Measurements from ENCODE around the gene NTRK2.

NTRK2 gene

GRCh38 chr9:84785792-84786547 is 116.4 kb downstream of the NTRK2 start:
- TF ChIP-seq POLR2A (IDR thresholded peaks at IDR 0.05; ENCODE audit: low read depth, low read length), result no peak
- TF ChIP-seq POLR2AphosphoS5 (IDR thresholded peaks at IDR 0.05; ENCODE audit: low read depth, low read length), result no peak
- no peak for TF ChIP-seq TAF1 (IDR thresholded peaks at IDR 0.05; ENCODE audit: borderline replicate concordance, low read depth, low read length)
- DNase-seq (ENCODE audit: insufficient read length) (no peak), FAIRE-seq (no peak)

DNA sequence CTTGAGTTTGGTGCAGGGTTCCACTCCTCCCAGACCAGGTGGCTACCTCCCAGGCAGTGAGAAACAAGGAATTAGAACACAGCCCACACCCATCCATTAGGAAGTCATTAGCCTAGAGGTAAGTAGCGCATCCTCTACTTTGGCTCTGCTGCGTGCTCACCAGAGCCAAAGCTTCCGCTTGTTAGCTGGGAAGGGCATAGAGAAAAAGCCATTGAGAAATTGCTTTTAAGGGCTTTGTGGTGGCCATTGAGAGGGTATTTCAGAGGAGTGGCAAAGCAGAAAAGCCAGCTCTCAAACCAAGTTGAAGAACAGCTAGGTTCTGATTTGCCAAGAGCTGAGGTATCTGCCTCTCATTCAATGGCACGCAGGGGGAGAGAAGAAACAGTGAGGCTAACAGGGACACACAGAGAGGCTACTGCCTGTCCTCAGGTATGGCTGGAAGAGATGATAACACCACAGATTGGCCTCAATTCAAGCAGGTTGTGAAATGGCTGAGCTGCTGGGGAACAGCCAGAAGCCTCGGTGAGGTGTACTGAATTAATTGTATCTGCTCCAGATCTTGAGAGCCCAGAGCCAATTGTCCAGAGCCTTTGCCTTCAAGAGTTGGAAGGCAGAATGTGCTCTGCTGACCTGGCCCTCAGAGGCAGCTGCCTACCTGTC is 119.4 kb downstream of the NTRK2 start:
- TF ChIP-seq POLR2AphosphoS5 (IDR thresholded peaks at IDR 0.05; ENCODE audit: low read depth, low read length) (no peak), POLR2A (IDR thresholded peaks at IDR 0.05; ENCODE audit: low read depth, low read length) (no peak), TAF1 (IDR thresholded peaks at IDR 0.05; ENCODE audit: borderline replicate concordance, low read depth, low read length) (no peak)
- no peak for DNase-seq (ENCODE audit: insufficient read length)
- FAIRE-seq, result no peak

- TF ChIP-seq POLR2A (IDR thresholded peaks at IDR 0.05; ENCODE audit: low read depth, low read length) (no peak), POLR2AphosphoS5 (IDR thresholded peaks at IDR 0.05; ENCODE audit: low read depth, low read length) (no peak), TAF1 (IDR thresholded peaks at IDR 0.05; ENCODE audit: borderline replicate concordance, low read depth, low read length) (no peak)
- DNase-seq (ENCODE audit: insufficient read length) (no peak), FAIRE-seq (no peak)
Measured at GRCh38 chr9:84789463-84789830, 119.9 kb downstream of the NTRK2 start.

GRCh38 chr9:84791643-84792042 is 122.1 kb downstream of the NTRK2 start:
- no peak for TF ChIP-seq POLR2AphosphoS5 (IDR thresholded peaks at IDR 0.05; ENCODE audit: low read depth, low read length)
- TF ChIP-seq POLR2A (IDR thresholded peaks at IDR 0.05; ENCODE audit: low read depth, low read length), result no peak
- no peak for TF ChIP-seq TAF1 (IDR thresholded peaks at IDR 0.05; ENCODE audit: borderline replicate concordance, low read depth, low read length)
- FAIRE-seq, result no peak
- no peak for DNase-seq (ENCODE audit: insufficient read length)

DNA sequence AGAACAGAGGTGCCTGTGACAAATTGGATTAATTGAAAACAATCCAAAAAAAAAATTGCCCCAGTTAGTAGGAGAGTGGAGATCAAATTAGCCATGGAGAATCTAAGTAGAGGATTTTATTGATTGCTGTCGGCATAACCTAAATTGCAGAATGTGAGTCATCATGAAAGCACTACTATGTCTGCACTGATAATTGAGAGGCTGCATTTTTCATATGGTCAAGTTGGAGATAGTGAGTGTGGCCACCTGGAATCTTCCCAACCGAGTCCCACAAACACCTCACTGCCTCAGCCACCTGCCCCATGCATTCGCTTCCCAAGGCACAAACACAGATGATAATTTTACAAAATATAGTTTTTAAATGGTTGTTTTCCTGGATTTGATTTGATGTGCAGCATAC is 123.7 kb downstream of the NTRK2 start:
- no peak for DNase-seq (ENCODE audit: insufficient read length)
- TF ChIP-seq TAF1 (IDR thresholded peaks at IDR 0.05; ENCODE audit: borderline replicate concordance, low read depth, low read length) (no peak), POLR2A (IDR thresholded peaks at IDR 0.05; ENCODE audit: low read depth, low read length) (no peak), POLR2AphosphoS5 (IDR thresholded peaks at IDR 0.05; ENCODE audit: low read depth, low read length) (no peak)
- no peak for FAIRE-seq

DNA sequence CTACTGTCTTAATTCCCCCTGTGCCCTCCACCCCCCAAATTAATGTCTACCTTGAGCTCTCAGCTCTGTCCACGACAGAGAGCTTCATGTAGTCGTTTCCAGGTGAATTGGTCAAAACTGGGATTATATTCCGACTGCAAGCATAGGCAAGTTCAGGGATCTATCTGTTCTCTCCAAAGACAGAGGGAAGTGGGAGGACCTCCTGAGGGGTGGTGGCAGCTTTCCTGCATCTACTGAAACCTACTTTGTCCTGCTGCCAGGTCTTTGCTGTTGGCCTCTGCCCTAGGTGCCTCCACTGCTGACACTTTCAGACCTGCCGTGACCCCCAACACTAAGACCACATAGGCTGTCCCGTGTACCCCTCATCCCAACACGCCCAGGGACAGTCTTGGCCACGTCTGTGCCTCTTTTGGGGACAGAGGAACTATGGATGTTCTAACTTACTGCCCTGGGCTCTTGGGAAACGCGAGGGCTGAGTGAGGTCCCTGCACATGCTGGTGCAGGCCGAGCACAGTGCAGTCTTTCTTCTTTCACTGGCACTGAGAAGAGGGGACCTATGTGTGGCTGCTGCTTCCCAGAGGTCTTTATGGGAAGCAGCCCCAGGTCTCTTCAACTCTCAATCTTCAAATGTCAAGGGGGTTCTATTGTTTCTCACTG is 125.6 kb downstream of the NTRK2 start:
- FAIRE-seq (no peak), DNase-seq (ENCODE audit: insufficient read length) (no peak)
- TF ChIP-seq TAF1 (IDR thresholded peaks at IDR 0.05; ENCODE audit: borderline replicate concordance, low read depth, low read length) (no peak), POLR2A (IDR thresholded peaks at IDR 0.05; ENCODE audit: low read depth, low read length) (no peak), POLR2AphosphoS5 (IDR thresholded peaks at IDR 0.05; ENCODE audit: low read depth, low read length) (no peak)

GRCh38 chr9:84796404-84796803 is 126.9 kb downstream of the NTRK2 start:
- DNase-seq (ENCODE audit: insufficient read length), result no peak
- no peak for FAIRE-seq
- no peak for TF ChIP-seq POLR2AphosphoS5 (IDR thresholded peaks at IDR 0.05; ENCODE audit: low read depth, low read length)
- TF ChIP-seq TAF1 (IDR thresholded peaks at IDR 0.05; ENCODE audit: borderline replicate concordance, low read depth, low read length), result no peak
- no peak for TF ChIP-seq POLR2A (IDR thresholded peaks at IDR 0.05; ENCODE audit: low read depth, low read length)

DNA sequence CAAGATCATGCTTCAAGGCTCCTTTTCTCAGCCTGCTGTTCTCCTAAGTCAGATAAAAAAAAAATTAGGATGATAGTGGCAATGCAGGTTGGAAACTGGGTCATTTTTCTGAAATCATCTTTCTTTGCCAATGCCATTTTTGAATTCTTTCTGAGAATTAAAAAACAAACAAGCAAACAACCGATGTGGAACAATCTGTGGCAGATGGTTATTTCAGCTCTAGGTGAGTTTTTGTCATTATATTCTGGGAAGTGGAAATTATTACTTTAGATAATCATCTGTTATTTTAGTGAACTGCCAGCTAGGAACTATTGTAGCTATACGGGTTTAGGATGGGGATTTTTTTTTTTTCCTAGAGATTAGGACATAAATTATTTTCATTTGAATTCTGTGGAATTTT is 129.7 kb downstream of the NTRK2 start:
- no peak for FAIRE-seq
- no peak for DNase-seq (ENCODE audit: insufficient read length)
- TF ChIP-seq POLR2AphosphoS5 (IDR thresholded peaks at IDR 0.05; ENCODE audit: low read depth, low read length) (no peak), POLR2A (IDR thresholded peaks at IDR 0.05; ENCODE audit: low read depth, low read length) (no peak), TAF1 (IDR thresholded peaks at IDR 0.05; ENCODE audit: borderline replicate concordance, low read depth, low read length) (no peak)

DNA sequence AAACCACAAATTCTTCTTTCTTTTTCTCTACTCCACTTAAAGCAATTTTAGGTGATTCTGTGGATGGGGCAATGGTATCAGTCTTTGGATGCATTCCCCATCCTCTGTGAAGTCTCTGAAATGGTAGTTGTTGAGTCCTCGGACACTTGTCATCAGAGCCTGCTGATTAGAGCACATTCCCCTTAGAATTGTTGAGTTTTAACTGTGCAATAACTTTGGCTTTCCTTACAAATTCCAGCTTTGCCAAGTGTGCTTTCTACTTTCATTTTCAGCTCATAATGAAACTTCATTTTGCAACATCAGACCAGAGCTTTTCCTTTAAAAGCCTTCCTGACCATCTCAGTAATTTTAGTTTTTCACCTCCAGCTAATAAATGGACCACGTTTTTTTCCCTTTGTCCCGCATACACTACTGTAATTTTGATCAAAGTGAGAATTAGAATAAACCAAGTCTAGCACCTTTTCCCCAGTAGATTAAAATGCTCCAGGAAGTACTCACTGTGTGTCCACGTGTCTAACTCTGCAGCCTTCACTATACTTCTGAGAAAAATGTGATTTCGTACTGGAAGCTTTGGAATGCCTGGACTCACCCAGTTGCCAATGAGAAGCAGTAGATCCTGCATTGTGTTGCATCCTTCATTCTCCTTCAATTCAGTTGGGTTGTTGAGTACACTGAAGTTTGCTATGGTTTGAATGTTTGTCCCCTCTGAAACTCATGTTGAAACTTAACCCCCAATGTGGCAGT is 135.6 kb downstream of the NTRK2 start:
- TF ChIP-seq POLR2AphosphoS5 (IDR thresholded peaks at IDR 0.05; ENCODE audit: low read depth, low read length) (no peak), TAF1 (IDR thresholded peaks at IDR 0.05; ENCODE audit: borderline replicate concordance, low read depth, low read length) (no peak), POLR2A (IDR thresholded peaks at IDR 0.05; ENCODE audit: low read depth, low read length) (no peak)
- DNase-seq (ENCODE audit: insufficient read length) (no peak), FAIRE-seq (no peak)

GRCh38 chr9:84807431-84807830 is 137.9 kb downstream of the NTRK2 start:
- no peak for FAIRE-seq
- no peak for DNase-seq (ENCODE audit: insufficient read length)
- TF ChIP-seq POLR2AphosphoS5 (IDR thresholded peaks at IDR 0.05; ENCODE audit: low read depth, low read length) (no peak), POLR2A (IDR thresholded peaks at IDR 0.05; ENCODE audit: low read depth, low read length) (no peak), TAF1 (IDR thresholded peaks at IDR 0.05; ENCODE audit: borderline replicate concordance, low read depth, low read length) (no peak)

DNA sequence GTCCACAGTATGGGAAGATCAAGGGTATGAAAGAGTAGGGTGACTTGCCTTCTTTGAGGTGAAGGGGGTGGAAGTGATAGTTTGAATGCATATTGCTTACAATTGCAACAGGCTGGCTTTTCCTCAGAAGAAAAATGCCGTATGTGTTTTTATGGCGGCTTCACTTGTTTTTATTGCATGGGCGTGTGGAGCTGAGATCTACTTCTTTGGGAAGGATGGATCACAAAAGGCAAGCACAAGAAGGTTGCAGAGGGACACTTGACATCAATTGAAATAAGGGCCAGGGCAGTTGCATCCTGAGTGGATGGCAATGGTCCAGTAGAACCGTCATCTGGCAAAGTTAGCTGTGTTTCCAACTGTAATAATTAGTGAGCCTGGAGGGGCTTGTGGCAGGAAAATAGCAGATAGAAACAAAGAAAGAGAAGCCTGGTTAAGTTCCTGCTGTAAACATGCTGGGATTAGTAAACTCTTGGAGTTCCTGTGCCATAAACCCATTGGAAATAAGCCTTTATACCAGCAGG is 138.4 kb downstream of the NTRK2 start:
- DNase-seq (ENCODE audit: insufficient read length) (no peak), FAIRE-seq (no peak)
- TF ChIP-seq POLR2AphosphoS5 (IDR thresholded peaks at IDR 0.05; ENCODE audit: low read depth, low read length) (no peak), TAF1 (IDR thresholded peaks at IDR 0.05; ENCODE audit: borderline replicate concordance, low read depth, low read length) (no peak), POLR2A (IDR thresholded peaks at IDR 0.05; ENCODE audit: low read depth, low read length) (no peak)

All from GM12892 (cell line).